ENCODE data around the gene RAD52.
"Not testable (repeated sequence)": the region's sequence is repeated elsewhere in the genome, so short reads cannot be mapped to it uniquely, and the experiment has no call there.

The RAD52 gene

GRCh38 chr12:966724-967123 is 17.2 kb upstream of the RAD52 start:
- DNase-seq, result no peak

- DNase-seq, result no peak
Measured at GRCh38 chr12:958588-959123, 9.2 kb upstream of the RAD52 start.

GRCh38 chr12:955939-956338 is 6.4 kb upstream of the RAD52 start:
- no peak for DNase-seq

- no peak for DNase-seq
Measured at GRCh38 chr12:954741-955140, 5.2 kb upstream of the RAD52 start.

- DNase-seq, result no peak
Measured at GRCh38 chr12:953776-954175, 4.3 kb upstream of the RAD52 start.

- DNase-seq, result no peak
Measured at GRCh38 chr12:951176-951575, 1.7 kb upstream of the RAD52 start.

- DNase-seq, result no peak
Measured at GRCh38 chr12:948238-948637, 1.3 kb downstream of the RAD52 start.

- no peak for DNase-seq
Measured at GRCh38 chr12:946631-947030, 2.9 kb downstream of the RAD52 start.

- no peak for DNase-seq
Measured at GRCh38 chr12:946212-946611, 3.3 kb downstream of the RAD52 start.

- no peak for DNase-seq
Measured at GRCh38 chr12:944211-944610, 5.3 kb downstream of the RAD52 start.

GRCh38 chr12:943051-943450 is 6.4 kb downstream of the RAD52 start:
- DNase-seq, result no peak

GRCh38 chr12:938810-939209 is 10.7 kb downstream of the RAD52 start:
- DNase-seq, result no peak

- DNase-seq, result no peak
Measured at GRCh38 chr12:936377-937345, 12.8 kb downstream of the RAD52 start.

- not testable (repeated sequence) for DNase-seq
Measured at GRCh38 chr12:935891-936290, 13.6 kb downstream of the RAD52 start.

GRCh38 chr12:931591-931990 is 17.9 kb downstream of the RAD52 start:
- no peak for DNase-seq

- no peak for DNase-seq
Measured at GRCh38 chr12:931060-931459, 18.4 kb downstream of the RAD52 start.

GRCh38 chr12:926641-927040 is 22.9 kb downstream of the RAD52 start:
- DNase-seq, result no peak

GRCh38 chr12:922285-922684 is 27.2 kb downstream of the RAD52 start:
- no peak for DNase-seq

- no peak for DNase-seq
Measured at GRCh38 chr12:920676-921075, 28.8 kb downstream of the RAD52 start.

- DNase-seq, result no peak
Measured at GRCh38 chr12:916712-917445, 32.6 kb downstream of the RAD52 start.

- DNase-seq, result no peak
Measured at GRCh38 chr12:916240-916639, 33.3 kb downstream of the RAD52 start.

- no peak for DNase-seq
Measured at GRCh38 chr12:915090-915489, 34.4 kb downstream of the RAD52 start.

GRCh38 chr12:913919-914698 is 35.4 kb downstream of the RAD52 start:
- no peak for DNase-seq
